Lung microvascular endothelial cell (primary cell): ENCODE measurements around the gene ZNF774. TPM values are rescaled to one million over a fixed set of nuclear protein-coding genes. Genes with fewer than 3 reads are reported as not detected.
A peak's percentile ranks its signal among the peaks of the same experiment; 100 is the strongest.
"Not testable (repeated sequence)": the region's sequence is repeated elsewhere in the genome, so short reads cannot be mapped to it uniquely, and the experiment has no call there.

Experiments used
- DNase-seq, 2 donors: peaks; one replicate each; pipeline versions ENCODE4 v3.0.0 to v3.0.0-alpha.2; 2010; ENCODE audit warnings: low read depth in 2 of 2
- total RNA-seq: library from RNA; depleted of rRNA; stranded (reverse); fragments of >200 nt; gene quantifications from 2 replicates; pipeline ENCODE4 v1.2.1, GENCODE V29; 2014

Gene ZNF774
- total RNA-seq, 1 donor from 2014 or later: 0.79 TPM

- peak; percentile 53 to 64 for DNase-seq
These were observed 36.6 kb downstream of the ZNF774 start for GRCh38 chr15:90388462-90389380.

- DNase-seq: no peak
These were observed 37.4 kb downstream of the ZNF774 start for GRCh38 chr15:90389513-90389912.

DNA sequence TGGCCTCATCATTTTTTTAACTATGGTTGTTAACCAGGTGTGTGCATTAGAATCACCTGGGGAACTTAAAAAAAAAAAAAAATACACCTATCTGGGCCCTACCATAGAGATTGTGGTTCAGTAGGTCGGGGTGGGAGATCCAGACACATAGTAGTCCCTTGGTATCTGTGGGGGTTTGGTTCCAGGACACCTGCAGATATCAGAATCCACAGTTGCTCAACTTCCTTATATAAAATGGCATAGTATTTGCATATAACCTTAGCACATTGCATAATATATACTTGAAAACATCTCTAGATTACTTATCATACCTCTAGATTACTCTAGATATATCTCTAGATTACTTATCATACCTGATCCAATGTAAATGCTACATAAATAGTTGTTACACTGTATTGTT, 41.0 kb downstream of the ZNF774 start:
- no peak for DNase-seq

GRCh38 chr15:90394074-90394473, 42.0 kb downstream of the ZNF774 start:
- DNase-seq: no peak

- no peak for DNase-seq
These were observed 42.8 kb downstream of the ZNF774 start for GRCh38 chr15:90394748-90395442.

GRCh38 chr15:90396321-90396720, 44.2 kb downstream of the ZNF774 start:
- no peak for DNase-seq

DNA sequence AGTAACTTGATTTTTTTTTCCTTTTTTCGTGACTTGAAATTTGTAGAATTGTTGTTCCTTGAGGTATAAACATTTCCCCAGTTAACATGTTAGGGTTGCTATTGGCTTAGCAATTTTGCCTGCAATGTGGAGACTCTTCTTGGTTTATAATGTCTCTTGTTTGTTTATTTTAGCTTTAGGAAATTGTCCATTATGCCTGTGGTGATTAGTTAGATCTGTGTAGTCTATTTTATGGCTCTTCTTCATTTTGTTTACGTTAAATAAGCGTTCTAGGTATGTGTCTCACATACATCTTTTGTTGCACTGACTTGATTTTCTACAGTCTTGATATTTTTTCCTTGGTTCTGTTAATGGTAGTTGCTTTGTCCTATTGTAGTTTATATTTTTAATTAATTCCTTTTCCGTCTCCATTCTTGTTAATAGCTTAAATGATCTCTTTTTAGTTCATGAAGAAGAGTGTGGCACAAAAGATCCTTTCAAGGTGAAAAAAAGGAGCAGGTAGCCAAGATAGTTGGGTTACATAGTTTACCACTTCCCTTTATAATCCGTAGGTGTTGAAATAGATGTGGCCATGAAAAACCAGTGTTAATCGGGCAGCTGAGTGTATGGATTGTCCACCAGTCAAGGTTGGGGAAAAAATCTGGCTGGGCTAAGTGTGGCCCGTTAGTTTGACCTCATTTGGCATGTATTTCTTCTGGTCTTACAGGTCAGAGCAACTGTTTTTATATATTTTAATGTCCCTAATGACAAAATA, 48.1 kb downstream of the ZNF774 start:
- DNase-seq: no peak

GRCh38 chr15:90400759-90401314, 48.8 kb downstream of the ZNF774 start:
- DNase-seq: peak; percentile 96 to 98

GRCh38 chr15:90401495-90401894, 49.4 kb downstream of the ZNF774 start:
- DNase-seq: no peak

GRCh38 chr15:90402223-90402622, 50.1 kb downstream of the ZNF774 start:
- peak; percentile 68 to 87 for DNase-seq

GRCh38 chr15:90402767-90403166, 50.7 kb downstream of the ZNF774 start:
- DNase-seq: no peak

DNA sequence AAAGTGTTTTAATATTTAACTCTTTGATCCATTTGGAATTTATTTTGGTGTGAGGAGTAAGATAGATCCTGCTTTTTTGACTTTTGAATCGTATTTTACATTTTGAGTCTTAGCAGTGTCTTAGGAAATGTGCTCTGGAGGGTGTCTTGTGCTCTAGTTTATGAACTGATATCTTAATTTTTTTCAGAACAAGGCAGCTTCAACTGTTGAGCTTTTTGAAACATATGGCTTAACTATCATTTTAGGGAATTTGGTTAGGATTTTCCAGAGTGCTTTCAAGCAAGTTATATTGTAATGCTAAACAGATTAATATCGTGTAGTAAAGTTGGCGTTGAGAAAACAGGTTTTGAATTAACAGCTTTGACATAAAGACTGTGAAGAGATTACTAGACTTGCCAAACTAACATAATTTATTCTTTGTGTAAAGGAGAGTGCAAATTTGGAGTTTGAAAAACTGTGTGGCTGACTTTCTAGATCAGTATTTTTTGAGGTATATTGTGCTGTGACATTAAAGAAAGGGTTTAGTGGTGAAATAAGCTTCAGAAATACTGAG, 53.0 kb downstream of the ZNF774 start:
- DNase-seq: no peak

GRCh38 chr15:90407336-90407735, 55.3 kb downstream of the ZNF774 start:
- DNase-seq: peak in 1 of 2 donors; percentile 43

DNA sequence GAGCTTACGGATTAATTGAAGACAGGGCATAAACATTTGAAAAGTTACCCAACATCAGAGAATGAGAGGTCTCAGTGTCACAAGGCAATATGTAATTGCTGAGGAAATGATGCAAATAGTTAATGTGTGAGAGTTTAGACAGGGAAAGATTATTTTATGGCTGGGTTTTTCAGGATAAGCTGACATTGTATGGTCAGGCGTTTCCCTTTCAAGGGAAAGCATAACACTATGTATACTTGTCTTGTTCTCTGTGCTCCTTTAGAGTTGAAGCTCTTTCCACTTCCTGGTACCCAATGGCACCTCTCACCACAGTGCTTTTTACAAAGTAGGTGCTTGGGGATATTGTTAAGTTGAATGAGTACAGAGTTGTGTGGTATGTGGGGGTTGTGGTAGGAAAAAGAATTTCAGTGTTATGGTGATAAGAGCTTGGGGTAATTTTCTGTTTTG, 55.8 kb downstream of the ZNF774 start:
- peak; percentile 79 to 83 for DNase-seq

DNA sequence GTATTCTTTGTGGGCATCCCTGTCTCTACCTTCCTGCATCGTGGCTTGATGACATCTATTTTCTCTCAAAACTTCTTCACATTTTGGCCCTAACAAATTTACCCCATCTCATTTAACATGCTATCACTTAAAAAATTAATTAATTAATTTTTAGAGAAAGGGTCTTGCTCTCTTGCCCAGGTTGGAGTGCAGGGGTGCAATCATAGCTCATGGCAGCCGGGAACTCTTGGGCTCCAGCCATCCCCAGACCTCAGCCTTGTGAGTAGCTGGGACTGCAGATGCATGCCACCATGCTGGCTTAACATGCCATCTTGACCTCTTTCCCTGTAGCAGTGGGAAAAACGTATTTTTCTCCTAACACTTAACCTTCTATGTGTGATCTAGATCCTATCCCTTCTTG, 56.6 kb downstream of the ZNF774 start:
- DNase-seq: no peak

- DNase-seq: not testable (repeated sequence)
These were observed 57.5 kb downstream of the ZNF774 start for GRCh38 chr15:90409587-90409986.

DNA sequence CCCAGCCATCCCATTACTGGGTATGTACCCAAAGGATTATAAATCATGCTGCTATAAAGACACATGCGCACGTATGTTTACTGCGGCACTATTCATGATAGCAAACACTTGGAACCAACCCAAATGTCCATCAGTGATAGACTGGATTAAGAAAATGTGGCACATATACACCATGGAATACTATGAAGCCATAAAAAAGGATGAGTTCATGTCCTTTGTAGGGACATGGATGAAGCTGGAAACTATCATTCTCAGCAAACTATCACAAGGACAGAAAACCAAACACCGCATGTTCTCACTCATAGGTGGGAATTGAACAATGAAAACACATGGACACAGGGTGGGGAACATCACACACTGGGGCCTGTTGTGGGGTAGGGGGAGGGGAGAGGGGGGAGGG, 58.2 kb downstream of the ZNF774 start:
- DNase-seq: not testable (repeated sequence)

DNA sequence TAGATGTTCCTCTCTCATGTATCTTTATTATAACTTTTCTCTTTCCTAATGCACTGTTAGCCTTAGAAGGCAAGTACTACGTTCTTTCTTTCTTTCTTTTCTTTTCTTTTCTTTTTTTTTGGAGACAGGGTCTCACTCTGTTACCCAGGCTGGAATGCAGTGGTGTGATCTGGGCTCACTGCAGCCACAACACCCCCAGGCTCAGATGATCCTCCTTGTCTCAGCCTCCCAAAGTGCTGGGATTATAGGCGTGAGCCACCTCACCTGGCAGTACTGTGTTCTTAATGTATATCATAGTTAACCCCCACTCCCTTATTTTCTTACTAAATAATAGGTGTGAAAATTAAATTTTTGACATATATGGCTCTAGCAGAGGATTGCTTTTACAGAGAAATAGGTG, 59.1 kb downstream of the ZNF774 start:
- no peak for DNase-seq
